CD14-positive monocyte (primary cell): ENCODE data around the gene NUDC. TPM values are rescaled to one million over a fixed set of nuclear protein-coding genes. Genes with fewer than 3 reads are reported as not detected.

ENCODE experiments used
- DNase-seq, 3 donors: peaks; one replicate each; pipeline ENCODE4 v3.0.0-alpha.2; 2011 to 2022
- H2AFZ ChIP-seq: 2 replicates; pipeline ENCODE4 v1.6.0; 2012; ENCODE audit warnings: mild to moderate bottlenecking, low read depth, low read length, inconsistent platforms; ENCODE audit not compliant: insufficient read depth, poor library complexity, severe bottlenecking
- H3K27ac ChIP-seq, 2 donors: 1 replicate in 1 of 2; 2 replicates in 1 of 2; pipeline ENCODE4 v1.5.1; 2012 to 2013; ENCODE audit warnings: low read length in 2 of 2, control low read depth in 1 of 2, inconsistent platforms in 1 of 2, low read depth in 1 of 2, mild to moderate bottlenecking in 1 of 2
- H3K27me3 ChIP-seq, 2 donors: one replicate each; pipeline versions ENCODE4 v1.6.0 to v1.6.1; 2011 to 2013; ENCODE audit warnings: low read length in 2 of 2; ENCODE audit not compliant: control insufficient read depth in 2 of 2, insufficient read depth in 2 of 2
- H3K36me3 ChIP-seq, 2 donors: replicated peaks in 1 of 2; 1 replicate in 1 of 2; 2 replicates in 1 of 2; pipeline versions ENCODE4 v1.5.1 to v1.6.1; 2012 to 2013; ENCODE audit warnings: low read length in 2 of 2, control low read depth in 1 of 2, inconsistent platforms in 1 of 2, mild to moderate bottlenecking in 1 of 2; ENCODE audit not compliant: insufficient read depth in 2 of 2, control insufficient read depth in 1 of 2
- H3K4me1 ChIP-seq, 2 donors: 1 replicate in 1 of 2; 2 replicates in 1 of 2; pipeline versions ENCODE4 v1.5.1 to v1.6.1; 2012 to 2013; ENCODE audit warnings: low read length in 2 of 2, control low read depth in 1 of 2, inconsistent platforms in 1 of 2, mild to moderate bottlenecking in 1 of 2, moderate library complexity in 1 of 2; ENCODE audit not compliant: insufficient read depth in 2 of 2, control insufficient read depth in 1 of 2
- H3K4me2 ChIP-seq: replicated peaks from 2 replicates; pipeline ENCODE3; 2012; ENCODE audit warnings: low read length, moderate library complexity, mild to moderate bottlenecking; ENCODE audit not compliant: poor library complexity, severe bottlenecking; ENCODE audit errors: extremely low read depth
- H3K4me3 ChIP-seq, 3 experiments: fragments of 200-600 bp in 1 of 3; sonication (generic) in 1 of 3; replicated peaks in 1 of 3; 1 replicate in 2 of 3; 2 replicates in 1 of 3; pipeline ENCODE4 v1.5.1; 2011 to 2013; ENCODE audit warnings: low read length in 3 of 3, mild to moderate bottlenecking in 3 of 3, control low read depth in 2 of 3, low read depth in 2 of 3, inconsistent platforms in 1 of 3, moderate library complexity in 1 of 3
- H3K79me2 ChIP-seq: 2 replicates; pipeline ENCODE4 v1.6.0; 2012; ENCODE audit warnings: mild to moderate bottlenecking, control low read depth, inconsistent platforms, low read length, moderate library complexity; ENCODE audit not compliant: insufficient read depth
- H3K9ac ChIP-seq: 2 replicates; pipeline ENCODE4 v1.6.0; 2017; ENCODE audit warnings: low read length, mild to moderate bottlenecking; ENCODE audit not compliant: insufficient read depth, poor library complexity, severe bottlenecking
- H3K9me3 ChIP-seq, 2 donors: replicated peaks in 1 of 2; 1 replicate in 1 of 2; 2 replicates in 1 of 2; pipeline versions ENCODE4 v1.5.1 to v1.6.1; 2012 to 2013; ENCODE audit warnings: low read length in 2 of 2, control low read depth in 1 of 2; ENCODE audit not compliant: control insufficient read depth in 1 of 2, insufficient read depth in 1 of 2
- H4K20me1 ChIP-seq: 2 replicates; pipeline ENCODE4 v1.6.0; 2012; ENCODE audit warnings: mild to moderate bottlenecking, low read length, control low read depth, moderate library complexity; ENCODE audit not compliant: insufficient read depth
- H3K27ac Mint-ChIP-seq, 7 donors: one replicate each; pipeline ENCODE4 v1.8.0; 2020; ENCODE audit warnings: mild to moderate bottlenecking in 7 of 7, mixed read lengths in 7 of 7, moderate library complexity in 6 of 7, inconsistent platforms in 2 of 7
- H3K27me3 Mint-ChIP-seq, 3 donors: one replicate each; pipeline ENCODE4 v1.8.0; 2021 to 2022; ENCODE audit warnings: low read depth in 3 of 3, mild to moderate bottlenecking in 3 of 3, mixed read lengths in 3 of 3, moderate library complexity in 3 of 3, inconsistent platforms in 1 of 3
- H3K36me3 Mint-ChIP-seq, 2 donors: one replicate each; pipeline ENCODE4 v1.8.0; 2020; ENCODE audit warnings: mixed read lengths in 2 of 2, inconsistent platforms in 1 of 2, mild to moderate bottlenecking in 1 of 2
- H3K4me1 Mint-ChIP-seq: one replicate; pipeline ENCODE4 v1.8.0; 2020; ENCODE audit warnings: mild to moderate bottlenecking, mixed read lengths
- H3K4me3 Mint-ChIP-seq, 2 donors: one replicate each; pipeline ENCODE4 v1.8.0; 2020; ENCODE audit warnings: mild to moderate bottlenecking in 2 of 2, mixed read lengths in 2 of 2, moderate library complexity in 1 of 2
- H3K9me3 Mint-ChIP-seq, 7 donors: one replicate each; pipeline ENCODE4 v1.8.0; 2020 to 2022; ENCODE audit warnings: mixed read lengths in 7 of 7, mild to moderate bottlenecking in 6 of 7, moderate library complexity in 6 of 7, inconsistent platforms in 2 of 7
- WGBS: methylation state at CpG from one replicate; pipeline ENCODE4 v1.1.5; 2013; ENCODE audit warnings: missing lambda C conversion rate; ENCODE audit not compliant: insufficient coverage; 5-methylcytosine and 5-hydroxymethylcytosine counted together
- intact Hi-C, 2 donors: fragments of 100-400 bp; cut with micrococcal nuclease; formaldehyde crosslinking; loops; one replicate each; pipeline versions ENCODE4 v1.15.0 to v1.15.1; 2023
- polyA plus RNA-seq, 3 donors: library from polyadenylated mRNA; depleted of rRNA in 1 of 3; unstranded in 2 of 3; stranded (reverse) in 1 of 3; fragments of 300-500 nt in 2 of 3; fragments of >200 nt in 1 of 3; fragmentation: Illumina TruSeq in 2 of 3; gene quantifications; 1 replicate in 2 of 3; 2 replicates in 1 of 3; pipeline ENCODE4 v1.2.3, GENCODE V29; 2012 to 2021
- TF ChIP-seq, protein P1 (sequence below): fragments of 200-600 bp; IDR thresholded peaks from one replicate; pipeline ENCODE4 v1.8.0; 2022; ENCODE audit warnings: antibody characterized with exemption, mild to moderate bottlenecking

NUDC gene
- polyA plus RNA-seq, 3 donors: 28.3 to 58.3 (median 47.4) TPM

DNA sequence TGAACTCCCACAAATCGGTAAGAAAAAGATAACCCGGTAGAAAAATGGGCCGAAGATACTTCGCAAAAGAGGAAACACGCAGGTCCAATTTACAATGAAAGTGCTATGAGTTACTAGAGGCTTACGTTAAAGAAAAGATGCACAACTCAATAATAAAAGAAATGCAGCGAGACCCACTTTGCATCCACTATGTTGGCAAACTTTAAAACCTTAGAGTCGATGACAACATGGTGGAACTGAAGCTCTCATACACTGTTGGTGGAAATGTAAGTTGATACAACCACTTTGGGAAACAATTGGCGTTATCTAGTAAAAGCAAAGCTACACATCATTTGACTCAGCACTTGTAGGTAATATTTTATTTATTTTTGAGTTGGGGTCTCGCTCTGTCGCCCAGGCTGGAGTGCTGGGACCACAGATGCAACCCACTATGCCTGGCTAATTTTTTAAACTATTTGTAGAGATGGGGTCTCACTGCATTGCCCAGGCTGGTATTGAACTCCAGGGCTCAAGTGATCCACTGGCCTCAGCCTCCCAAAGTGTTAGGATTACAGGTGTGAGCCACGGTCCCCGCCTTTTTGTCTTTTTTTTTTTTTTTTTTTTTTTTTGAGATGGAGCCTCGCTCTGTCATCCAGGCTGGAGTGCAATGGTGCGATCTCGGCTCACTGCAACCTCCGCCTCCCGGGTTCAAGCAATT is 20.6 kb upstream of the NUDC start:
- Histone ChIP-seq H3K9ac (peak overlapping the region; percentile 92), H3K4me3 (peak overlapping the region; percentile 77 to 86 (median 82)), H3K36me3 (peaks cover 13 to 19% of the 10 kb centered on the region in 2 donors), H3K4me2 (peak overlapping the region; percentile 83), H4K20me1 (peaks cover 20% of the 10 kb centered on the region), H3K79me2 (peaks cover 41% of the 10 kb centered on the region), H3K27me3 (no peaks in the 10 kb centered on the region), H3K27ac (peak overlapping the region in 1 of 2 donors; percentile 90), H3K9me3 (no peaks in the 10 kb centered on the region), H3K4me1 (peaks cover 15 to 25% of the 10 kb centered on the region in 2 donors), H2AFZ (peak overlapping the region; percentile 87)
- WGBS: 0% methylated on average over 4 of the region's 18 CpGs
- Mint-ChIP-seq H3K36me3 (peaks cover 20 to 29% of the 10 kb centered on the region in 2 donors), H3K9me3 (no peaks in the 10 kb centered on the region), H3K4me1 (peaks cover 21% of the 10 kb centered on the region), H3K27ac (peak overlapping the region; percentile 96 to 99 (median 98)), H3K4me3 (peak overlapping the region; percentile 94 to 99), H3K27me3 (peaks cover 0 to 2% (median 0%) of the 10 kb centered on the region in 3 donors)
- DNase-seq: no peak
- TF ChIP-seq, protein P1, sequence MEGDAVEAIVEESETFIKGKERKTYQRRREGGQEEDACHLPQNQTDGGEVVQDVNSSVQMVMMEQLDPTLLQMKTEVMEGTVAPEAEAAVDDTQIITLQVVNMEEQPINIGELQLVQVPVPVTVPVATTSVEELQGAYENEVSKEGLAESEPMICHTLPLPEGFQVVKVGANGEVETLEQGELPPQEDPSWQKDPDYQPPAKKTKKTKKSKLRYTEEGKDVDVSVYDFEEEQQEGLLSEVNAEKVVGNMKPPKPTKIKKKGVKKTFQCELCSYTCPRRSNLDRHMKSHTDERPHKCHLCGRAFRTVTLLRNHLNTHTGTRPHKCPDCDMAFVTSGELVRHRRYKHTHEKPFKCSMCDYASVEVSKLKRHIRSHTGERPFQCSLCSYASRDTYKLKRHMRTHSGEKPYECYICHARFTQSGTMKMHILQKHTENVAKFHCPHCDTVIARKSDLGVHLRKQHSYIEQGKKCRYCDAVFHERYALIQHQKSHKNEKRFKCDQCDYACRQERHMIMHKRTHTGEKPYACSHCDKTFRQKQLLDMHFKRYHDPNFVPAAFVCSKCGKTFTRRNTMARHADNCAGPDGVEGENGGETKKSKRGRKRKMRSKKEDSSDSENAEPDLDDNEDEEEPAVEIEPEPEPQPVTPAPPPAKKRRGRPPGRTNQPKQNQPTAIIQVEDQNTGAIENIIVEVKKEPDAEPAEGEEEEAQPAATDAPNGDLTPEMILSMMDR: no peak
- intact Hi-C loops: no loop called here

DNA sequence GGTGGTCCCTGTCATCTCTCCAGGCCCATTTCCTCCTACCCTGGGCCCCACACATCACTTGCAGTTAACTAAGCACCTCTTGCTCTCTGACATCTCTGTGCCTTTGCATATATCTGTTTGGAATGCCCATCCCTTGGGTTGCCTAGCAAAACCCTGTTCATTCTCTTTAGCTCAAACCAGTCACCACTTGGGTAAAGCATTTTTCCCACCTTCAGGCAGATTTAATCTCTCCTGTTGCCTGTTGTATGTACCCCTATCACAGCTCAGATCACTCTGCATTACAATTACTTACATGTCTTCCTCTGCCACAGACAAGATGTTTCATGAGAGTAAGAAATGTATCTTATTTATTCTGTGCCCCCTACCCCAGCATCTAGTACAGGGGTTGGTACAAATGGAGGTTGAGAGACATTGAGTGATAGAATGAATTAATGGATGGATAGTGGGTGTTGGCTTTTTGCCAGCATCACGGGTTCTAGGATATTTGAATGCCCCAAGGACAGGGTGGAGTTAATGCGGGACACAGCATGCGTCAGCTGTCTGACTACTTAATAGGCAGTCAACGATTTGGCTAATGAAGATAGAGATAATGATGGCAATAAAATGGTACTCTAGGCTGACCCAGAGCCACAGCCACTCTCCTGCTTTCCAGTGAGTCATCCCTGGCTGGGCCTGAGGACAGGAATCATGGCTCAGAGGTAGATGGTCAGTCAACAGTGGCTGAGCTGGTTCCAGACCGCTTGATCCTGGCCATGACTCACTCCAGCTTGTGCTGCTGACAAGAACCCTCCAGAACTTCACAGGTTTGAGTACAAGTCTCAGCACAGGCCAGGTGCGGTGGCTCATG is 14.2 kb upstream of the NUDC start:
- Mint-ChIP-seq H3K4me1 (no peaks in the 10 kb centered on the region), H3K27me3 (peaks cover 0 to 2% (median 0%) of the 10 kb centered on the region in 3 donors), H3K27ac (no peak overlapping the region), H3K36me3 (no peaks in the 10 kb centered on the region), H3K4me3 (no peak overlapping the region), H3K9me3 (no peaks in the 10 kb centered on the region)
- H3K4me3 ChIP-seq: no peak overlapping the region
- H4K20me1 ChIP-seq: no peaks in the 10 kb centered on the region
- WGBS: 85% methylated on average over 5 of the region's 6 CpGs
- no peak overlapping the region for H2AFZ ChIP-seq
- no peaks in the 10 kb centered on the region for H3K79me2 ChIP-seq
- TF ChIP-seq, protein P1: no peak
- DNase-seq: peak in 1 of 3 donors; percentile 27
- H3K4me2 ChIP-seq: no peak overlapping the region
- intact Hi-C loops: no loop called here
- no peaks in the 10 kb centered on the region for H3K4me1 ChIP-seq
- H3K36me3 ChIP-seq: no peaks in the 10 kb centered on the region
- no peaks in the 10 kb centered on the region for H3K9me3 ChIP-seq
- no peaks in the 10 kb centered on the region for H3K27me3 ChIP-seq
- no peak overlapping the region for H3K27ac ChIP-seq
- no peak overlapping the region for H3K9ac ChIP-seq
